Measurements from ENCODE around the gene HEATR3. TPM values are rescaled to one million over a fixed set of nuclear protein-coding genes. Genes with fewer than 3 reads are reported as not detected.
"Not testable (repeated sequence)": the region's sequence is repeated elsewhere in the genome, so short reads cannot be mapped to it uniquely, and the experiment has no call there.

HEATR3 gene
- total RNA-seq, 1 experiment from 2014 or later, result 22.1 TPM

- H3K79me2 ChIP-seq (ENCODE audit: low read length), result no peaks in the 10 kb centered on the region
- H3K4me3 ChIP-seq (ENCODE audit: low read length), result no peak overlapping the region
- no peak overlapping the region for H3K9ac ChIP-seq (ENCODE audit: low read length)
- H3K9me3 ChIP-seq (ENCODE audit: low read length), result no peaks in the 10 kb centered on the region
- H3K4me1 ChIP-seq (ENCODE audit: low read length), result no peaks in the 10 kb centered on the region
- no peaks in the 10 kb centered on the region for H3K27me3 ChIP-seq (ENCODE audit: low read length)
- no peaks in the 10 kb centered on the region for H4K20me1 ChIP-seq (ENCODE audit: insufficient read depth, low read depth, low read length)
- no peaks in the 10 kb centered on the region for H3K9me2 ChIP-seq (replicated peaks; ENCODE audit: insufficient read depth, low read length)
- no peak for DNase-seq
- no peak overlapping the region for H2AFZ ChIP-seq (ENCODE audit: low read length)
- H3K27ac ChIP-seq (ENCODE audit: low read length), result no peak overlapping the region
- H3K4me2 ChIP-seq (ENCODE audit: low read depth, low read length, poor library complexity, severe bottlenecking), result no peak overlapping the region
- no peaks in the 10 kb centered on the region for H3K36me3 ChIP-seq (ENCODE audit: insufficient read depth, low read length)
Observed at GRCh38 chr16:50121721-50122445, 56.1 kb downstream of the HEATR3 start.

- H3K4me1 ChIP-seq (ENCODE audit: low read length), result no peaks in the 10 kb centered on the region
- H2AFZ ChIP-seq (ENCODE audit: low read length), result no peak overlapping the region
- H3K9ac ChIP-seq (ENCODE audit: low read length), result no peak overlapping the region
- H3K27ac ChIP-seq (ENCODE audit: low read length), result no peak overlapping the region
- H3K4me3 ChIP-seq (ENCODE audit: low read length), result no peak overlapping the region
- H3K27me3 ChIP-seq (ENCODE audit: low read length), result no peaks in the 10 kb centered on the region
- H3K9me3 ChIP-seq (ENCODE audit: low read length), result no peaks in the 10 kb centered on the region
- H4K20me1 ChIP-seq (ENCODE audit: insufficient read depth, low read depth, low read length), result no peaks in the 10 kb centered on the region
- H3K36me3 ChIP-seq (ENCODE audit: insufficient read depth, low read length), result no peaks in the 10 kb centered on the region
- no peak for DNase-seq
- no peak overlapping the region for H3K4me2 ChIP-seq (ENCODE audit: low read depth, low read length, poor library complexity, severe bottlenecking)
- H3K79me2 ChIP-seq (ENCODE audit: low read length), result no peaks in the 10 kb centered on the region
- no peaks in the 10 kb centered on the region for H3K9me2 ChIP-seq (replicated peaks; ENCODE audit: insufficient read depth, low read length)
Observed at GRCh38 chr16:50123417-50123816, 57.6 kb downstream of the HEATR3 start.

GRCh38 chr16:50124769-50125168 lies 59.0 kb downstream of the HEATR3 start:
- no peaks in the 10 kb centered on the region for H4K20me1 ChIP-seq (ENCODE audit: insufficient read depth, low read depth, low read length)
- H2AFZ ChIP-seq (ENCODE audit: low read length), result no peak overlapping the region
- no peak for DNase-seq
- no peaks in the 10 kb centered on the region for H3K36me3 ChIP-seq (ENCODE audit: insufficient read depth, low read length)
- H3K9me3 ChIP-seq (ENCODE audit: low read length), result no peaks in the 10 kb centered on the region
- H3K9me2 ChIP-seq (replicated peaks; ENCODE audit: insufficient read depth, low read length), result no peaks in the 10 kb centered on the region
- no peaks in the 10 kb centered on the region for H3K79me2 ChIP-seq (ENCODE audit: low read length)
- no peak overlapping the region for H3K4me3 ChIP-seq (ENCODE audit: low read length)
- H3K4me2 ChIP-seq (ENCODE audit: low read depth, low read length, poor library complexity, severe bottlenecking), result no peak overlapping the region
- H3K27me3 ChIP-seq (ENCODE audit: low read length), result no peaks in the 10 kb centered on the region
- H3K4me1 ChIP-seq (ENCODE audit: low read length), result no peaks in the 10 kb centered on the region
- no peak overlapping the region for H3K9ac ChIP-seq (ENCODE audit: low read length)
- no peak overlapping the region for H3K27ac ChIP-seq (ENCODE audit: low read length)

GRCh38 chr16:50126183-50126582 lies 60.4 kb downstream of the HEATR3 start:
- no peak overlapping the region for H3K4me2 ChIP-seq (ENCODE audit: low read depth, low read length, poor library complexity, severe bottlenecking)
- no peaks in the 10 kb centered on the region for H3K79me2 ChIP-seq (ENCODE audit: low read length)
- no peak for DNase-seq
- H3K4me1 ChIP-seq (ENCODE audit: low read length), result no peaks in the 10 kb centered on the region
- H3K9ac ChIP-seq (ENCODE audit: low read length), result no peak overlapping the region
- no peaks in the 10 kb centered on the region for H3K9me2 ChIP-seq (replicated peaks; ENCODE audit: insufficient read depth, low read length)
- no peak overlapping the region for H2AFZ ChIP-seq (ENCODE audit: low read length)
- no peak overlapping the region for H3K27ac ChIP-seq (ENCODE audit: low read length)
- no peaks in the 10 kb centered on the region for H3K27me3 ChIP-seq (ENCODE audit: low read length)
- H3K4me3 ChIP-seq (ENCODE audit: low read length), result no peak overlapping the region
- H3K36me3 ChIP-seq (ENCODE audit: insufficient read depth, low read length), result no peaks in the 10 kb centered on the region
- H3K9me3 ChIP-seq (ENCODE audit: low read length), result no peaks in the 10 kb centered on the region
- H4K20me1 ChIP-seq (ENCODE audit: insufficient read depth, low read depth, low read length), result no peaks in the 10 kb centered on the region

GRCh38 chr16:50132571-50132970 lies 66.8 kb downstream of the HEATR3 start:
- not testable (repeated sequence) for H3K27me3 ChIP-seq (ENCODE audit: low read length); H3K4me2 ChIP-seq (ENCODE audit: low read depth, low read length, poor library complexity, severe bottlenecking); H3K9me3 ChIP-seq (ENCODE audit: low read length); H3K9ac ChIP-seq (ENCODE audit: low read length); H2AFZ ChIP-seq (ENCODE audit: low read length); H3K36me3 ChIP-seq (ENCODE audit: insufficient read depth, low read length); H4K20me1 ChIP-seq (ENCODE audit: insufficient read depth, low read depth, low read length); H3K9me2 ChIP-seq (replicated peaks; ENCODE audit: insufficient read depth, low read length); DNase-seq; H3K4me1 ChIP-seq (ENCODE audit: low read length); H3K27ac ChIP-seq (ENCODE audit: low read length); H3K4me3 ChIP-seq (ENCODE audit: low read length); H3K79me2 ChIP-seq (ENCODE audit: low read length)

- no peaks in the 10 kb centered on the region for H3K79me2 ChIP-seq (ENCODE audit: low read length)
- no peak overlapping the region for H3K4me3 ChIP-seq (ENCODE audit: low read length)
- H3K36me3 ChIP-seq (ENCODE audit: insufficient read depth, low read length), result no peaks in the 10 kb centered on the region
- H3K27ac ChIP-seq (ENCODE audit: low read length), result no peak overlapping the region
- H3K4me2 ChIP-seq (ENCODE audit: low read depth, low read length, poor library complexity, severe bottlenecking), result no peak overlapping the region
- no peaks in the 10 kb centered on the region for H3K27me3 ChIP-seq (ENCODE audit: low read length)
- peaks cover 4% of the 10 kb centered on the region; the same call in 1 of the 2 replicates for H3K4me1 ChIP-seq (ENCODE audit: low read length)
- no peaks in the 10 kb centered on the region for H3K9me3 ChIP-seq (ENCODE audit: low read length)
- no peaks in the 10 kb centered on the region for H3K9me2 ChIP-seq (replicated peaks; ENCODE audit: insufficient read depth, low read length)
- DNase-seq, result no peak
- H4K20me1 ChIP-seq (ENCODE audit: insufficient read depth, low read depth, low read length), result no peaks in the 10 kb centered on the region
- no peak overlapping the region for H3K9ac ChIP-seq (ENCODE audit: low read length)
- no peak overlapping the region for H2AFZ ChIP-seq (ENCODE audit: low read length)
Observed at GRCh38 chr16:50133214-50133613, 67.4 kb downstream of the HEATR3 start.

GRCh38 chr16:50136399-50136798 lies 70.6 kb downstream of the HEATR3 start:
- H3K9ac ChIP-seq (ENCODE audit: low read length), result no peak overlapping the region
- no peaks in the 10 kb centered on the region for H3K79me2 ChIP-seq (ENCODE audit: low read length)
- no peak overlapping the region for H3K4me2 ChIP-seq (ENCODE audit: low read depth, low read length, poor library complexity, severe bottlenecking)
- H4K20me1 ChIP-seq (ENCODE audit: insufficient read depth, low read depth, low read length), result no peaks in the 10 kb centered on the region
- DNase-seq, result peak; percentile 44
- H3K9me2 ChIP-seq (replicated peaks; ENCODE audit: insufficient read depth, low read length), result no peaks in the 10 kb centered on the region
- H3K27ac ChIP-seq (ENCODE audit: low read length), result no peak overlapping the region
- no peaks in the 10 kb centered on the region for H3K36me3 ChIP-seq (ENCODE audit: insufficient read depth, low read length)
- H3K27me3 ChIP-seq (ENCODE audit: low read length), result no peaks in the 10 kb centered on the region
- no peaks in the 10 kb centered on the region for H3K9me3 ChIP-seq (ENCODE audit: low read length)
- no peak overlapping the region for H3K4me3 ChIP-seq (ENCODE audit: low read length)
- H3K4me1 ChIP-seq (ENCODE audit: low read length), result peaks cover 4% of the 10 kb centered on the region; the same call in 1 of the 2 replicates
- H2AFZ ChIP-seq (ENCODE audit: low read length), result no peak overlapping the region

GRCh38 chr16:50137268-50137667 lies 71.5 kb downstream of the HEATR3 start:
- Histone ChIP-seq H3K36me3 (ENCODE audit: insufficient read depth, low read length) (no peaks in the 10 kb centered on the region), H3K27me3 (ENCODE audit: low read length) (no peaks in the 10 kb centered on the region), H3K27ac (ENCODE audit: low read length) (no peak overlapping the region), H3K79me2 (ENCODE audit: low read length) (no peaks in the 10 kb centered on the region), H3K4me3 (ENCODE audit: low read length) (no peak overlapping the region), H4K20me1 (ENCODE audit: insufficient read depth, low read depth, low read length) (no peaks in the 10 kb centered on the region), H3K9me2 (replicated peaks; ENCODE audit: insufficient read depth, low read length) (no peaks in the 10 kb centered on the region), H3K4me1 (ENCODE audit: low read length) (peaks cover 4% of the 10 kb centered on the region; the same call in 1 of the 2 replicates), H3K9ac (ENCODE audit: low read length) (no peak overlapping the region), H2AFZ (ENCODE audit: low read length) (no peak overlapping the region), H3K4me2 (ENCODE audit: low read depth, low read length, poor library complexity, severe bottlenecking) (no peak overlapping the region), H3K9me3 (ENCODE audit: low read length) (no peaks in the 10 kb centered on the region)
- no peak for DNase-seq

Measured in Karpas-422 (cell line).